Heart left ventricle (tissue), 16 donors: ENCODE data around the gene APLNR. TPM values are rescaled to one million over a fixed set of nuclear protein-coding genes. Genes with fewer than 3 reads are reported as not detected.

Experiments
- ATAC-seq, 4 donors: fragments of 200-7000 bp; cut with Tn5 transposase; one replicate each; pipeline ENCODE4 v1.9.1; 2020 to 2022; ENCODE audit warnings: moderate library complexity in 4 of 4, mild to moderate bottlenecking in 3 of 4, moderate number of reproducible peaks in 1 of 4
- DNase-seq, 5 donors: peaks; one replicate each; pipeline ENCODE4 v3.0.0-alpha.2; 2020
- H3K27ac ChIP-seq, 12 donors: fragments of 200-600 bp; sonication (generic) in 4 of 12; one replicate each; pipeline versions ENCODE4 v1.5.0 to v1.8.0; 2016 to 2022; ENCODE audit warnings: mild to moderate bottlenecking in 2 of 12
- H3K27me3 ChIP-seq, 9 donors: fragments of 200-600 bp; sonication (generic) in 2 of 9; one replicate each; pipeline versions ENCODE4 v1.5.1 to v1.8.0; 2016 to 2022; ENCODE audit warnings: mild to moderate bottlenecking in 3 of 9
- H3K36me3 ChIP-seq, 9 donors: fragments of 200-600 bp; sonication (generic) in 2 of 9; one replicate each; pipeline versions ENCODE4 v1.5.0 to v1.8.0; 2018 to 2022; ENCODE audit warnings: mild to moderate bottlenecking in 2 of 9
- H3K4me1 ChIP-seq, 12 donors: fragments of 200-600 bp; sonication (generic) in 4 of 12; one replicate each; pipeline versions ENCODE4 v1.5.0 to v1.8.0; 2016 to 2022; ENCODE audit warnings: mild to moderate bottlenecking in 3 of 12
- H3K4me3 ChIP-seq, 12 donors: fragments of 200-600 bp; sonication (generic) in 4 of 12; one replicate each; pipeline versions ENCODE4 v1.5.0 to v1.8.0; 2017 to 2022; ENCODE audit warnings: mild to moderate bottlenecking in 9 of 12, moderate library complexity in 4 of 12
- H3K9me3 ChIP-seq, 12 donors: fragments of 200-600 bp; sonication (generic) in 4 of 12; one replicate each; pipeline versions ENCODE4 v1.5.0 to v1.8.0; 2016 to 2022; ENCODE audit warnings: mild to moderate bottlenecking in 1 of 12
- POLR2A ChIP-seq, 2 donors: fragments of 450-650 bp; IDR thresholded peaks; one replicate each; pipeline ENCODE4 v1.6.1; 2017; ENCODE audit warnings: antibody characterized with exemption in 2 of 2, mild to moderate bottlenecking in 2 of 2, moderate library complexity in 2 of 2
- WGBS, 4 donors: extraction: QIAGEN DNeasy Blood & Tissue Kit in 2 of 4; methylation state at CpG; one replicate each; pipeline versions ENCODE4 v1.1.5 to v1.1.7; 2013 to 2018; 5-methylcytosine and 5-hydroxymethylcytosine counted together
- intact Hi-C, 10 donors: fragments of 100-400 bp; cut with DNase I; formaldehyde crosslinking; loops; one replicate each; pipeline versions ENCODE4 v1.11.1 to v1.14.2; 2022
- polyA plus RNA-seq, 2 donors: library from polyadenylated mRNA; stranded (reverse); fragments of 200-250 nt; gene quantifications; one replicate each; pipeline ENCODE4 v1.2.3, GENCODE V29; 2013
- total RNA-seq, 9 donors: library from RNA; depleted of rRNA in 2 of 9; stranded (reverse); fragments of >200 nt in 2 of 9; fragmentation: NEBNext Ultra II Directional in 3 of 9; extraction: Animal tissue kit (Norgen Biotek cat#: 25700) in 3 of 9; gene quantifications; one replicate each; pipeline versions ENCODE4 v1.1.0 to v1.2.4, GENCODE V29; 2016 to 2023
- TF ChIP-seq, protein P1 (sequence below), 12 donors: fragments of 200-600 bp; sonication (generic) in 4 of 12; IDR thresholded peaks; one replicate each; pipeline versions ENCODE4 v1.5.0 to v1.8.0; 2018 to 2022; ENCODE audit warnings: antibody characterized with exemption in 12 of 12, mild to moderate bottlenecking in 5 of 12
- donor health status: ischemic (EF 13 %, LVEDD 7.1; RV severe dilation, severe dysfunction).
- donor health status: healthy with polysubstance abuse.
- donor health status: DM: no; HTN: yes; CAD: no.
- donor health status: DM: no; HTN: no; CAD: no.
- donor health status: ischemic (EF 25% LVEDD 6.9; RV normal size, moderate dysfunction).
- donor health status: ischemic (EF 25% LVEDD 5.7; RV mildly dilated, moderate dysfunction).
- donor health status: healthy.
- donor health status: DM: yes; HTN: yes; CAD: no.
- donor health status: ischemic (EF 35%, LVEDD 5.7; RV mildly dilated, moderate dysfunction).
- donor health status: nonischemic (EF 11% LVEDD 7.7; RV severe dilation, severe dysfunction).
- donor health status: DM: yes; HTN: yes; CAD: no.
- donor health status: PGD.
- donor health status: ischemic (EF 29% LVEDD 5.4; RV normal size, mild dysfunction).
- donor health status: nonischemic (EF 23%, LVEDD 6.1; RV moderate dilation, normal function).

The APLNR gene
- total and polyA plus RNA-seq, 11 donors, result 1.1 to 63.3 (median 9.4) TPM

DNA sequence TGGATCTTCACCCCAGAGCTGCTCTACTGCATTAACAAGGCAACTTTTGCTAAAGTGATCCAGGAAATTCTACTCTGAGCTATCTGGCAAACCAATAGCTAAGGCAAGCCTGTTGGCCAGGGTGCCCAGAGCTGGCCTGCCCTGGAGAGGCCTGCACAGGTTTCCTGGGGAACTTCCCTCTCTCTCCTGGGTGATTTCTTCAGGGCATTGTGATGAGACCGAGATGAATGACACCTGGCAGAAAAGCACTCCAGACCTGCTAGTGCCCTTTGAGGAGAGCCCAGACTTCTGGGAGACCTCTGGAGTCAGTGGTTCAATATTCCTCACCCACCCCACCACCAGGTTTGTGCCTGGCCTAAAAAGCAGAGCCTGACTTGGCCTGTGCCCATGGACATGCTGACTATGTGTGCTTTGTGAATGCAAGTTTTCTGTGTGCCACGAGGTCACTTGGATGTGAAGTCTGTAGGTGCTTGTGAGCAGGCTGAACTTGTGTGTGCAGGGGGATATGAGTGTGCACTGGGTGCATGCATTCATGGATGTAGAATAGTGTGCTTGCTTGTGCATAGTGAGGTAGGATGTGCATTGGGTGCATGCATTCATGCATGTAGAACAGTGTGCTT lies 4.4 kb upstream of the APLNR start:
- Histone ChIP-seq H3K27me3 (peaks cover 0 to 11% (median 0%) of the 10 kb centered on the region in 9 donors), H3K4me3 (no peak overlapping the region), H3K27ac (peak overlapping the region in 4 of 12 donors; percentile 13 to 49 (median 46)), H3K36me3 (no peaks in the 10 kb centered on the region), H3K4me1 (peaks cover 0 to 48% (median 23%) of the 10 kb centered on the region in 12 donors), H3K9me3 (no peaks in the 10 kb centered on the region)
- TF ChIP-seq, protein P1, sequence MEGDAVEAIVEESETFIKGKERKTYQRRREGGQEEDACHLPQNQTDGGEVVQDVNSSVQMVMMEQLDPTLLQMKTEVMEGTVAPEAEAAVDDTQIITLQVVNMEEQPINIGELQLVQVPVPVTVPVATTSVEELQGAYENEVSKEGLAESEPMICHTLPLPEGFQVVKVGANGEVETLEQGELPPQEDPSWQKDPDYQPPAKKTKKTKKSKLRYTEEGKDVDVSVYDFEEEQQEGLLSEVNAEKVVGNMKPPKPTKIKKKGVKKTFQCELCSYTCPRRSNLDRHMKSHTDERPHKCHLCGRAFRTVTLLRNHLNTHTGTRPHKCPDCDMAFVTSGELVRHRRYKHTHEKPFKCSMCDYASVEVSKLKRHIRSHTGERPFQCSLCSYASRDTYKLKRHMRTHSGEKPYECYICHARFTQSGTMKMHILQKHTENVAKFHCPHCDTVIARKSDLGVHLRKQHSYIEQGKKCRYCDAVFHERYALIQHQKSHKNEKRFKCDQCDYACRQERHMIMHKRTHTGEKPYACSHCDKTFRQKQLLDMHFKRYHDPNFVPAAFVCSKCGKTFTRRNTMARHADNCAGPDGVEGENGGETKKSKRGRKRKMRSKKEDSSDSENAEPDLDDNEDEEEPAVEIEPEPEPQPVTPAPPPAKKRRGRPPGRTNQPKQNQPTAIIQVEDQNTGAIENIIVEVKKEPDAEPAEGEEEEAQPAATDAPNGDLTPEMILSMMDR (IDR thresholded peaks at IDR 0.05), result no peak
- no peak for TF ChIP-seq POLR2A (IDR thresholded peaks at IDR 0.05)
- ATAC-seq (no peak), DNase-seq (no peak)
- intact Hi-C loops, result loop anchor here in 6 of 10 donors (5.0 kb wide), 3 partner anchors 34 to 44 kb away; no protein-coding TSS in a partner anchor
- 45 to 68% (median 52%) methylated on average over 2 of the region's 2 CpGs for WGBS, 4 donors

- Histone ChIP-seq H3K27ac (peak overlapping the region in 4 of 12 donors; percentile 13 to 49 (median 46)), H3K27me3 (peaks cover 0 to 17% (median 0%) of the 10 kb centered on the region in 9 donors), H3K36me3 (no peaks in the 10 kb centered on the region), H3K4me1 (peaks cover 0 to 44% (median 22%) of the 10 kb centered on the region in 12 donors), H3K4me3 (no peak overlapping the region), H3K9me3 (no peaks in the 10 kb centered on the region)
- TF ChIP-seq, protein P1 (IDR thresholded peaks at IDR 0.05), result no peak
- no peak for TF ChIP-seq POLR2A (IDR thresholded peaks at IDR 0.05)
- ATAC-seq (no peak), DNase-seq (no peak)
- WGBS, 4 donors, result 30 to 53% (median 37%) methylated on average over 4 to 5 of the region's 5 CpGs
- intact Hi-C loops, result loop anchor here in 6 of 10 donors (5.0 kb wide), 3 partner anchors 33 to 43 kb away; no protein-coding TSS in a partner anchor
Observed at GRCh38 chr11:57240757-57241156, 3.7 kb upstream of the APLNR start.

- H3K27me3 ChIP-seq, result peaks cover 0 to 17% (median 0%) of the 10 kb centered on the region in 9 donors
- H3K27ac ChIP-seq, result no peak overlapping the region
- no peaks in the 10 kb centered on the region for H3K36me3 ChIP-seq
- H3K4me1 ChIP-seq, result peaks cover 0 to 41% (median 18%) of the 10 kb centered on the region in 12 donors
- TF ChIP-seq POLR2A (IDR thresholded peaks at IDR 0.05), result no peak
- TF ChIP-seq, protein P1 (IDR thresholded peaks at IDR 0.05), result no peak
- ATAC-seq (no peak), DNase-seq (no peak)
- no peak overlapping the region for H3K4me3 ChIP-seq
- intact Hi-C loops, result loop anchor here in 6 of 10 donors (5.0 kb wide), 3 partner anchors 33 to 43 kb away; no protein-coding TSS in a partner anchor
- WGBS, 4 donors, result 83 to 93% (median 89%) methylated on average over 2 of the region's 2 CpGs
- H3K9me3 ChIP-seq, result no peaks in the 10 kb centered on the region
Observed at GRCh38 chr11:57240007-57240406, 3.0 kb upstream of the APLNR start.

- TF ChIP-seq, protein P1 (IDR thresholded peaks at IDR 0.05), result no peak
- no peak for TF ChIP-seq POLR2A (IDR thresholded peaks at IDR 0.05)
- H3K27me3 ChIP-seq, result peaks cover 0 to 21% (median 0%) of the 10 kb centered on the region in 9 donors
- H3K36me3 ChIP-seq, result no peaks in the 10 kb centered on the region
Observed at GRCh38 chr11:57239348-57239747, 2.3 kb upstream of the APLNR start.

More at GRCh38 chr11:57239348-57239747, 2.3 kb upstream of the APLNR start:
- Histone ChIP-seq H3K9me3 (no peaks in the 10 kb centered on the region), H3K4me1 (peaks cover 0 to 44% (median 16%) of the 10 kb centered on the region in 12 donors), H3K4me3 (no peak overlapping the region), H3K27ac (no peak overlapping the region)
- WGBS, 4 donors, result 50 to 59% (median 55%) methylated on average over 1 of the region's 1 CpG
- intact Hi-C loops, result loop anchor here in 1 of 10 donors (5.0 kb wide), 1 partner anchor 37 kb away; no protein-coding TSS in a partner anchor
- DNase-seq (no peak), ATAC-seq (no peak)
